ENCODE data around the gene PITX2. TPM values are rescaled to one million over a fixed set of nuclear protein-coding genes. Genes with fewer than 3 reads are reported as not detected.
A peak's percentile ranks its signal among the peaks of the same experiment; 100 is the strongest.

Gene PITX2
- total and polyA plus RNA-seq, 10 donors, result 0.12 TPM; not detected in 9

- 11 to 13% (median 11%) methylated on average over 10 of the region's 10 CpGs for WGBS, 5 donors
- Histone ChIP-seq H3K4me3 (no peak overlapping the region), H3K27ac (no peak overlapping the region), H3K27me3 (replicated peaks in 1 of 7) (peaks cover 15 to 100% (median 92%) of the 10 kb centered on the region in 7 donors), H3K4me1 (peaks cover 0 to 14% (median 7%) of the 10 kb centered on the region in 6 donors), H3K36me3 (no peaks in the 10 kb centered on the region), H3K9me3 (peaks cover 0 to 11% (median 0%) of the 10 kb centered on the region in 8 donors)
- intact Hi-C loops (cut with DNase I; ENCODE audit: low total_unique reads), result no loop called here
- TF ChIP-seq POLR2A (IDR thresholded peaks at IDR 0.05), result no peak
- DNase-seq, result no peak
Observed at GRCh38 chr4:110638089-110638746, 15.3 kb upstream of the PITX2 start.

- Histone ChIP-seq H3K27me3 (replicated peaks in 1 of 7) (peaks cover 22 to 100% (median 92%) of the 10 kb centered on the region in 7 donors), H3K36me3 (no peaks in the 10 kb centered on the region), H3K4me3 (peak overlapping the region in 2 of 8 donors; percentile 2 to 44), H3K27ac (no peak overlapping the region), H3K9me3 (peaks cover 0 to 11% (median 0%) of the 10 kb centered on the region in 8 donors), H3K4me1 (peaks cover 0 to 18% (median 10%) of the 10 kb centered on the region in 6 donors)
- WGBS, 5 donors, result 9 to 12% (median 10%) methylated on average over 35 of the region's 35 CpGs
- peak; percentile 43 for DNase-seq
- TF ChIP-seq POLR2AphosphoS5 (IDR thresholded peaks at IDR 0.05), result no peak
- TF ChIP-seq CTCF (IDR thresholded peaks at IDR 0.05 in 8 of 11, conservative IDR thresholded peaks at IDR 0.05 in 3 of 11), result no peak
- TF ChIP-seq POLR2A (IDR thresholded peaks at IDR 0.05), result no peak
- intact Hi-C loops (cut with DNase I; ENCODE audit: low total_unique reads), result no loop called here
Observed at GRCh38 chr4:110637408-110638088, 14.7 kb upstream of the PITX2 start.

- DNase-seq, result no peak
- Histone ChIP-seq H3K9me3 (peaks cover 0 to 11% (median 0%) of the 10 kb centered on the region in 8 donors), H3K27ac (no peak overlapping the region), H3K36me3 (no peaks in the 10 kb centered on the region), H3K4me3 (peak overlapping the region in 6 of 8 donors; percentile 2 to 44 (median 6)), H3K27me3 (replicated peaks in 1 of 7) (peaks cover 24 to 100% (median 94%) of the 10 kb centered on the region in 7 donors), H3K4me1 (peaks cover 0 to 25% (median 17%) of the 10 kb centered on the region in 6 donors)
- WGBS, 5 donors, result 3 to 10% (median 6%) methylated on average over 54 to 56 of the region's 56 CpGs
- TF ChIP-seq POLR2A (IDR thresholded peaks at IDR 0.05), result no peak
- TF ChIP-seq CTCF (IDR thresholded peaks at IDR 0.05 in 8 of 11, conservative IDR thresholded peaks at IDR 0.05 in 3 of 11), result no peak
- no peak for TF ChIP-seq POLR2AphosphoS5 (IDR thresholded peaks at IDR 0.05)
- intact Hi-C loops (cut with DNase I; ENCODE audit: low total_unique reads), result no loop called here
Observed at GRCh38 chr4:110636680-110637407, 14.0 kb upstream of the PITX2 start.

DNA sequence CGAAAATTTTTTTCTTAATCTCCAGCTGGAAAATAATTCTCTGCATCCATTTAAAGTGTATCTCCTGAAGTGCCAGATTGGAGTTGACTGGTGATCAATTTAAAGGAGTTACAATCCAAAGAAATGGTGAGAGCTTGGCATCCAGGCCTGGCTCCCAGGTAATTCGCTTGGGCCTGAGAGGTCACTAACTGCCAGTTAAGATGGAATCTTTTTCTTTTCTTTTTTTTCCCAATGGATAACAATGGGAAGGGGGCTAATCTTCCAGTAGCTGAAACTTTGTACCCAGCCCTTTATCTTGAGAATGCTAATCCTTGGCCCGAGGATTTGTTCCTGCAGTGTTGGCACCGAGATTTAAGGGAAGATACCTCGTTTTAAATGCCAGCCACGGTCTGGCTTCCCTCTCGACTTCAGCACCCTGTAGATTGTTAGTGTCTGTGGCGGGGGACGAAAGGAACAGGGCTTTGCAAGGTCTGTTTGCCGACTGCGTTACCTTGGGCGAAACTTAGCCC, 13.3 kb upstream of the PITX2 start:
- no peak overlapping the region for H3K4me3 ChIP-seq
- H3K36me3 ChIP-seq, result no peaks in the 10 kb centered on the region
- peaks cover 24 to 100% (median 96%) of the 10 kb centered on the region in 7 donors for H3K27me3 ChIP-seq (replicated peaks in 1 of 7)

More for the DNA sequence above, 13.3 kb upstream of the PITX2 start:
- H3K9me3 ChIP-seq, result peaks cover 0 to 11% (median 0%) of the 10 kb centered on the region in 8 donors
- no peak for DNase-seq
- no peak overlapping the region for H3K27ac ChIP-seq
- intact Hi-C loops (cut with DNase I; ENCODE audit: low total_unique reads), result no loop called here
- H3K4me1 ChIP-seq, result peaks cover 0 to 30% (median 22%) of the 10 kb centered on the region in 6 donors
- TF ChIP-seq POLR2AphosphoS5 (IDR thresholded peaks at IDR 0.05), result no peak
- TF ChIP-seq CTCF (IDR thresholded peaks at IDR 0.05 in 8 of 11, conservative IDR thresholded peaks at IDR 0.05 in 3 of 11), result no peak
- no peak for TF ChIP-seq POLR2A (IDR thresholded peaks at IDR 0.05)
- WGBS, 5 donors, result 7 to 15% (median 9%) methylated on average over 12 of the region's 12 CpGs

All from spleen (tissue), 11 donors.